ENCODE results near the gene AGMO.
A peak's percentile ranks its signal among the peaks of the same experiment; 100 is the strongest.

The AGMO gene

GRCh38 chr7:15397159-15397550, 164.7 kb downstream of the AGMO start:
- no peak for DNase-seq (ENCODE audit: low read depth)

GRCh38 chr7:15396210-15397158, 165.3 kb downstream of the AGMO start:
- DNase-seq (ENCODE audit: low read depth): no peak

GRCh38 chr7:15389073-15389472, 172.7 kb downstream of the AGMO start:
- no peak for DNase-seq (ENCODE audit: low read depth)

- DNase-seq (ENCODE audit: low read depth): no peak
These were observed 183.2 kb downstream of the AGMO start for GRCh38 chr7:15378494-15379145.

- DNase-seq (ENCODE audit: low read depth): no peak
These were observed 185.2 kb downstream of the AGMO start for GRCh38 chr7:15376600-15376999.

- no peak for DNase-seq (ENCODE audit: low read depth)
These were observed 191.4 kb downstream of the AGMO start for GRCh38 chr7:15370441-15370840.

GRCh38 chr7:15368653-15369052, 193.2 kb downstream of the AGMO start:
- peak; percentile 63 for DNase-seq (ENCODE audit: low read depth)

GRCh38 chr7:15367897-15368296, 193.9 kb downstream of the AGMO start:
- no peak for DNase-seq (ENCODE audit: low read depth)

GRCh38 chr7:15358112-15358511, 203.7 kb downstream of the AGMO start:
- no peak for DNase-seq (ENCODE audit: low read depth)

- DNase-seq (ENCODE audit: low read depth): no peak
These were observed 209.2 kb downstream of the AGMO start for GRCh38 chr7:15352421-15353206.

GRCh38 chr7:15345216-15345615, 216.6 kb downstream of the AGMO start:
- DNase-seq (ENCODE audit: low read depth): no peak

GRCh38 chr7:15341817-15342216, 220.0 kb downstream of the AGMO start:
- DNase-seq (ENCODE audit: low read depth): no peak

- DNase-seq (ENCODE audit: low read depth): peak; percentile 16
These were observed 225.7 kb downstream of the AGMO start for GRCh38 chr7:15336146-15336545.

GRCh38 chr7:15335390-15335789, 226.4 kb downstream of the AGMO start:
- no peak for DNase-seq (ENCODE audit: low read depth)

- DNase-seq (ENCODE audit: low read depth): peak; percentile 12
These were observed 227.1 kb downstream of the AGMO start for GRCh38 chr7:15334536-15335263.

- no peak for DNase-seq (ENCODE audit: low read depth)
These were observed 228.9 kb downstream of the AGMO start for GRCh38 chr7:15332956-15333355.

GRCh38 chr7:15330943-15331342, 230.9 kb downstream of the AGMO start:
- DNase-seq (ENCODE audit: low read depth): no peak

GRCh38 chr7:15327001-15327400, 234.8 kb downstream of the AGMO start:
- DNase-seq (ENCODE audit: low read depth): no peak

- peak; percentile 27 for DNase-seq (ENCODE audit: low read depth)
These were observed 235.7 kb downstream of the AGMO start for GRCh38 chr7:15326044-15326644.

- peak; percentile 8 for DNase-seq (ENCODE audit: low read depth)
These were observed 238.3 kb downstream of the AGMO start for GRCh38 chr7:15323550-15323949.

GRCh38 chr7:15317215-15317614, 244.6 kb downstream of the AGMO start:
- DNase-seq (ENCODE audit: low read depth): no peak

All from fibroblast of gingiva (primary cell).